ENCODE results near the gene DNAAF8. TPM values are rescaled to one million over a fixed set of nuclear protein-coding genes. Genes with fewer than 3 reads are reported as not detected.

Gene DNAAF8
- polyA plus RNA-seq, 1 donor from 2014 or later = 3.4 TPM

DNA sequence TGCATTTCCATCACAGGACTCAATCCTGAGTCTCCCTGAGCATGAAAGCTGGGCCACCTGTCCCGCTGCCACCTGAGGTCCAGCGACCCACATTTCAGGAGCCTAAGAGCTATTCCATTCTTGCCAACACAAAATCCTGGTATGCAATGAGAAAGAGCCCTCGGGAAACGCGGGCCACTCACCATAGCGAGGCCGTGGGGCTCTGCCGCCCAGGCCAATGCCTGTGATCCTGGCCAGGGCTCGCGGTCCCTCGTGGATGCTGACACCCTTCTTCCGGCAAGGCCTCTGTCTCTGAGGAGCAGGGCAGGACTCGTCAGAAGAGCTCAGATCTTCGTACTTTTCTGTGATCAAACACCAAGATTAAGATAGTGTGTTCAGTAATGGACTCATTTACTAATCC is 29.4 kb upstream of the DNAAF8 start:
- no peaks in the 10 kb centered on the region for H3K9me3 ChIP-seq (ENCODE audit: low read length)
- H3K27ac ChIP-seq (ENCODE audit: low read length) = no peak overlapping the region
- TF ChIP-seq POLR2AphosphoS5 (IDR thresholded peaks at IDR 0.05) = no peak
- no peaks in the 10 kb centered on the region for H3K9me2 ChIP-seq (ENCODE audit: insufficient read depth, low read length)
- H3K36me3 ChIP-seq (ENCODE audit: insufficient read depth, low read length) = no peaks in the 10 kb centered on the region
- no peaks in the 10 kb centered on the region for H4K20me1 ChIP-seq (ENCODE audit: insufficient read depth)
- no peak overlapping the region for H3K9ac ChIP-seq (ENCODE audit: low read length)
- H2AFZ ChIP-seq (ENCODE audit: low read depth, low read length) = no peak overlapping the region
- H3K4me2 ChIP-seq (ENCODE audit: low read length) = no peak overlapping the region
- no peaks in the 10 kb centered on the region for H3F3A ChIP-seq (ENCODE audit: insufficient read depth, low read length, poor library complexity, severe bottlenecking)
- H3K27me3 ChIP-seq (ENCODE audit: insufficient read depth, low read depth, low read length) = no peaks in the 10 kb centered on the region
- H3K79me2 ChIP-seq (replicated peaks; ENCODE audit: insufficient read depth, low read length) = no peaks in the 10 kb centered on the region
- no peak overlapping the region for H3K4me3 ChIP-seq (ENCODE audit: low read length)

DNA sequence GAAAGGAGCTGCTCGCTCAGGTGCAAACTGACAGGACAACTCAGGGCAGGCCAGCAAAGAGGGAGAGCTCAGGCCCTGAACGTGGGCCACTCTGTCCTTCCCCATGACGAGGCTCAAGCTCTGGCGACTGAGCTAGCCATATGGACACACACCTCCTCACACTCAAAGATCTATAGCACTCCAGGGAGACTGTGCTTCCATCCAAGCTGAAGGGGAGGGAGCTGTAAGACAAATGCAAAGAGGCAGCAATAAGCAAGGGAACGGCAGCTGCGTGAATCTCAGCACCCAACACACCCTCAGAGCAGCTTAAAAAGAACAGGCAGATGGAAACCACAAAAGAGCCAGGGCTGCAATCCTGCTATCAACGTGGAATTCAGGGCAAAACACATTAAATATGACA is 27.5 kb upstream of the DNAAF8 start:
- Histone ChIP-seq H4K20me1 (ENCODE audit: insufficient read depth) (no peaks in the 10 kb centered on the region), H3K79me2 (replicated peaks; ENCODE audit: insufficient read depth, low read length) (no peaks in the 10 kb centered on the region), H3K4me3 (ENCODE audit: low read length) (no peak overlapping the region), H3K27ac (ENCODE audit: low read length) (no peak overlapping the region), H3K4me2 (ENCODE audit: low read length) (no peak overlapping the region), H3K27me3 (ENCODE audit: insufficient read depth, low read depth, low read length) (no peaks in the 10 kb centered on the region), H3F3A (ENCODE audit: insufficient read depth, low read length, poor library complexity, severe bottlenecking) (no peaks in the 10 kb centered on the region), H3K9ac (ENCODE audit: low read length) (no peak overlapping the region), H3K9me2 (ENCODE audit: insufficient read depth, low read length) (no peaks in the 10 kb centered on the region), H3K9me3 (ENCODE audit: low read length) (no peaks in the 10 kb centered on the region), H3K36me3 (ENCODE audit: insufficient read depth, low read length) (no peaks in the 10 kb centered on the region), H2AFZ (ENCODE audit: low read depth, low read length) (no peak overlapping the region)
- TF ChIP-seq, protein P1, sequence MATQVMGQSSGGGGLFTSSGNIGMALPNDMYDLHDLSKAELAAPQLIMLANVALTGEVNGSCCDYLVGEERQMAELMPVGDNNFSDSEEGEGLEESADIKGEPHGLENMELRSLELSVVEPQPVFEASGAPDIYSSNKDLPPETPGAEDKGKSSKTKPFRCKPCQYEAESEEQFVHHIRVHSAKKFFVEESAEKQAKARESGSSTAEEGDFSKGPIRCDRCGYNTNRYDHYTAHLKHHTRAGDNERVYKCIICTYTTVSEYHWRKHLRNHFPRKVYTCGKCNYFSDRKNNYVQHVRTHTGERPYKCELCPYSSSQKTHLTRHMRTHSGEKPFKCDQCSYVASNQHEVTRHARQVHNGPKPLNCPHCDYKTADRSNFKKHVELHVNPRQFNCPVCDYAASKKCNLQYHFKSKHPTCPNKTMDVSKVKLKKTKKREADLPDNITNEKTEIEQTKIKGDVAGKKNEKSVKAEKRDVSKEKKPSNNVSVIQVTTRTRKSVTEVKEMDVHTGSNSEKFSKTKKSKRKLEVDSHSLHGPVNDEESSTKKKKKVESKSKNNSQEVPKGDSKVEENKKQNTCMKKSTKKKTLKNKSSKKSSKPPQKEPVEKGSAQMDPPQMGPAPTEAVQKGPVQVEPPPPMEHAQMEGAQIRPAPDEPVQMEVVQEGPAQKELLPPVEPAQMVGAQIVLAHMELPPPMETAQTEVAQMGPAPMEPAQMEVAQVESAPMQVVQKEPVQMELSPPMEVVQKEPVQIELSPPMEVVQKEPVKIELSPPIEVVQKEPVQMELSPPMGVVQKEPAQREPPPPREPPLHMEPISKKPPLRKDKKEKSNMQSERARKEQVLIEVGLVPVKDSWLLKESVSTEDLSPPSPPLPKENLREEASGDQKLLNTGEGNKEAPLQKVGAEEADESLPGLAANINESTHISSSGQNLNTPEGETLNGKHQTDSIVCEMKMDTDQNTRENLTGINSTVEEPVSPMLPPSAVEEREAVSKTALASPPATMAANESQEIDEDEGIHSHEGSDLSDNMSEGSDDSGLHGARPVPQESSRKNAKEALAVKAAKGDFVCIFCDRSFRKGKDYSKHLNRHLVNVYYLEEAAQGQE (IDR thresholded peaks at IDR 0.05; ENCODE audit: borderline replicate concordance) = no peak
- TF ChIP-seq RAD21 (conservative IDR thresholded peaks at IDR 0.05) (no peak), MXI1 (conservative IDR thresholded peaks at IDR 0.05; ENCODE audit: poor library complexity, severe bottlenecking) (no peak), EP300 (conservative IDR thresholded peaks at IDR 0.05; ENCODE audit: poor library complexity, severe bottlenecking) (no peak), EZH2 (IDR thresholded peaks at IDR 0.05; ENCODE audit: borderline replicate concordance, insufficient read depth, low read length, poor library complexity, severe bottlenecking) (no peak), TAF1 (IDR thresholded peaks at IDR 0.05; ENCODE audit: low read depth) (no peak), POLR2AphosphoS5 (IDR thresholded peaks at IDR 0.05) (no peak), SMC3 (conservative IDR thresholded peaks at IDR 0.05; ENCODE audit: poor library complexity) (no peak)

DNA sequence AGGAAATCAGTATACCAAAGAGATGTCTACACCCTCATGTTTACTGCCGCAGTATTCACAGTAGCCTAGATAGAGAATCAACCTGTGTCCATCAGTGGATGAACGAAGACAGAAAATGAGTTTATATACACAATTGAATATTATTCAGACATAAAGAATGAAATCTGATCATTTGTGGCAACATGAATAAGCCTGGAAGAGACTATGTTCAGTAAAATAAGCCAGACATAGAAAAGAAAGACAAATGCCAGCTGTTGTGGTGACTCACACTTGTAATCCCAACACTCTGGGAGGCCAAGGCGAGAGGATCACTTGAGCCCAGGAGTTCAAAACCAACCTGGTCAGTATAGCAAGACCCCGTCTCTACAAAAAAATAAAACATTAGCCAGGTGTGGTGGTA is 24.9 kb upstream of the DNAAF8 start:
- H3K9me2 ChIP-seq (ENCODE audit: insufficient read depth, low read length) = no peaks in the 10 kb centered on the region
- no peak overlapping the region for H2AFZ ChIP-seq (ENCODE audit: low read depth, low read length)
- H3K27ac ChIP-seq (ENCODE audit: low read length) = no peak overlapping the region
- no peaks in the 10 kb centered on the region for H3K79me2 ChIP-seq (replicated peaks; ENCODE audit: insufficient read depth, low read length)
- no peak overlapping the region for H3K9ac ChIP-seq (ENCODE audit: low read length)
- H3K4me3 ChIP-seq (ENCODE audit: low read length) = no peak overlapping the region
- no peaks in the 10 kb centered on the region for H3K27me3 ChIP-seq (ENCODE audit: insufficient read depth, low read depth, low read length)
- H3K9me3 ChIP-seq (ENCODE audit: low read length) = no peaks in the 10 kb centered on the region
- H3K36me3 ChIP-seq (ENCODE audit: insufficient read depth, low read length) = no peaks in the 10 kb centered on the region
- H3F3A ChIP-seq (ENCODE audit: insufficient read depth, low read length, poor library complexity, severe bottlenecking) = no peaks in the 10 kb centered on the region
- TF ChIP-seq, protein P1 (IDR thresholded peaks at IDR 0.05; ENCODE audit: borderline replicate concordance) = no peak
- TF ChIP-seq, protein P2, sequence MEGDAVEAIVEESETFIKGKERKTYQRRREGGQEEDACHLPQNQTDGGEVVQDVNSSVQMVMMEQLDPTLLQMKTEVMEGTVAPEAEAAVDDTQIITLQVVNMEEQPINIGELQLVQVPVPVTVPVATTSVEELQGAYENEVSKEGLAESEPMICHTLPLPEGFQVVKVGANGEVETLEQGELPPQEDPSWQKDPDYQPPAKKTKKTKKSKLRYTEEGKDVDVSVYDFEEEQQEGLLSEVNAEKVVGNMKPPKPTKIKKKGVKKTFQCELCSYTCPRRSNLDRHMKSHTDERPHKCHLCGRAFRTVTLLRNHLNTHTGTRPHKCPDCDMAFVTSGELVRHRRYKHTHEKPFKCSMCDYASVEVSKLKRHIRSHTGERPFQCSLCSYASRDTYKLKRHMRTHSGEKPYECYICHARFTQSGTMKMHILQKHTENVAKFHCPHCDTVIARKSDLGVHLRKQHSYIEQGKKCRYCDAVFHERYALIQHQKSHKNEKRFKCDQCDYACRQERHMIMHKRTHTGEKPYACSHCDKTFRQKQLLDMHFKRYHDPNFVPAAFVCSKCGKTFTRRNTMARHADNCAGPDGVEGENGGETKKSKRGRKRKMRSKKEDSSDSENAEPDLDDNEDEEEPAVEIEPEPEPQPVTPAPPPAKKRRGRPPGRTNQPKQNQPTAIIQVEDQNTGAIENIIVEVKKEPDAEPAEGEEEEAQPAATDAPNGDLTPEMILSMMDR (IDR thresholded peaks at IDR 0.05; ENCODE audit: poor library complexity, severe bottlenecking) = no peak
- TF ChIP-seq EP300 (conservative IDR thresholded peaks at IDR 0.05; ENCODE audit: poor library complexity, severe bottlenecking) (no peak), RAD21 (conservative IDR thresholded peaks at IDR 0.05) (no peak), MXI1 (conservative IDR thresholded peaks at IDR 0.05; ENCODE audit: poor library complexity, severe bottlenecking) (no peak), POLR2AphosphoS5 (IDR thresholded peaks at IDR 0.05) (no peak)
- H3K4me2 ChIP-seq (ENCODE audit: low read length) = no peak overlapping the region
- no peaks in the 10 kb centered on the region for H4K20me1 ChIP-seq (ENCODE audit: insufficient read depth)
